ENCODE data around the gene SOX12.

SOX12 gene

GRCh38 chr20:284172-284571, 41.2 kb upstream of the SOX12 start:
- TF ChIP-seq CTCF (IDR thresholded peaks at IDR 0.05; ENCODE audit: low read depth, low read length) = no peak
- DNase-seq (ENCODE audit: low read depth in 2 of 2) = no peak
- no peak overlapping the region for H3K4me3 ChIP-seq (replicated peaks in 1 of 2; ENCODE audit: low read depth in 2 of 2, low read length in 2 of 2)

GRCh38 chr20:286508-286907, 38.8 kb upstream of the SOX12 start:
- no peak for DNase-seq (ENCODE audit: low read depth in 2 of 2)
- H3K4me3 ChIP-seq (replicated peaks in 1 of 2; ENCODE audit: low read depth in 2 of 2, low read length in 2 of 2) = no peak overlapping the region
- no peak for TF ChIP-seq CTCF (IDR thresholded peaks at IDR 0.05; ENCODE audit: low read depth, low read length)

- DNase-seq (ENCODE audit: low read depth in 2 of 2) = no peak
- TF ChIP-seq CTCF (IDR thresholded peaks at IDR 0.05; ENCODE audit: low read depth, low read length) = no peak
- H3K4me3 ChIP-seq (replicated peaks in 1 of 2; ENCODE audit: low read depth in 2 of 2, low read length in 2 of 2) = no peak overlapping the region
These were observed 36.2 kb upstream of the SOX12 start for GRCh38 chr20:288956-289692.

GRCh38 chr20:289693-290083, 35.7 kb upstream of the SOX12 start:
- peak in 1 of 2 donors; percentile 12 for DNase-seq (ENCODE audit: low read depth in 2 of 2)
- peak overlapping the region; percentile 70 to 79 for H3K4me3 ChIP-seq (replicated peaks in 1 of 2; ENCODE audit: low read depth in 2 of 2, low read length in 2 of 2)
- no peak for TF ChIP-seq CTCF (IDR thresholded peaks at IDR 0.05; ENCODE audit: low read depth, low read length)

GRCh38 chr20:290084-290831, 35.1 kb upstream of the SOX12 start, which contains the start of gene C20orf96:
Gene C20orf96, minus strand, starts transcription at chr20:290750. Its CDS starts 140 bp downstream, at chr20:290610.
- DNase-seq (ENCODE audit: low read depth in 2 of 2) = peak; percentile 96 to 97
- H3K4me3 ChIP-seq (replicated peaks in 1 of 2; ENCODE audit: low read depth in 2 of 2, low read length in 2 of 2) = peak within 1 kb of the TSS; percentile 70 to 79
- peak; percentile 52 for TF ChIP-seq CTCF (IDR thresholded peaks at IDR 0.05; ENCODE audit: low read depth, low read length)

- DNase-seq (ENCODE audit: low read depth in 2 of 2) = no peak
- no peak overlapping the region for H3K4me3 ChIP-seq (replicated peaks in 1 of 2; ENCODE audit: low read depth in 2 of 2, low read length in 2 of 2)
- TF ChIP-seq CTCF (IDR thresholded peaks at IDR 0.05; ENCODE audit: low read depth, low read length) = no peak
These were observed 30.8 kb upstream of the SOX12 start for GRCh38 chr20:294602-295001.

Measured in cardiac fibroblast (primary cell).